GM12878 (cell line): ENCODE measurements around the gene AKAP13. TPM values are rescaled to one million over a fixed set of nuclear protein-coding genes. Genes with fewer than 3 reads are reported as not detected.

Experiments
- ATAC-seq: fragments of 200-7000 bp; cut with Tn5 transposase; 3 replicates; pipeline ENCODE4 v1.9.1; 2020; ENCODE audit warnings: mild to moderate bottlenecking, moderate library complexity
- BruUV-seq: library from RNA; stranded (reverse); fragments of 400-500 nt; replicated peaks from 2 replicates; lab custom pipeline; 2021; lab: Mats Ljungman, UMichigan
- CTCF ChIA-PET: fragments of 300-600 bp; sonication (Branson Sonifier 250); formaldehyde crosslinking; extraction: SDS; loops from one replicate; lab custom pipeline; 2021; ENCODE audit warnings: inconsistent platforms; lab: Yijun Ruan, JAX
- POLR2A ChIA-PET: fragments of 350-600 bp; formaldehyde crosslinking; extraction: SDS; loops from one replicate; lab custom pipeline; 2021; ENCODE audit warnings: inconsistent platforms; lab: Charles Lee
- RAD21 ChIA-PET: fragments of 300-600 bp; sonication (Branson Sonifier 250); formaldehyde crosslinking; loops from one replicate; lab custom pipeline; 2023; ENCODE audit warnings: antibody characterized with exemption; ENCODE audit not compliant: unreplicated experiment; lab: Charles Lee
- SMC1A ChIA-PET: fragments of 300-600 bp; sonication (Branson Sonifier 250); formaldehyde crosslinking; loops from one replicate; lab custom pipeline; 2023; ENCODE audit not compliant: unreplicated experiment, uncharacterized antibody; lab: Charles Lee
- DNase-seq: peaks from one replicate; pipeline ENCODE4 v3.0.0-alpha.2; 2011; ENCODE audit warnings: low read depth, low spot score
- FAIRE-seq: peaks from 3 replicates; lab custom pipeline; 2011; peaks lifted over from hg19 to GRCh38; lab: Jason Lieb, UNC
- H2AFZ ChIP-seq: 2 replicates; pipeline ENCODE4 v1.6.0; 2011; ENCODE audit warnings: low read depth, low read length, control low read depth; ENCODE audit not compliant: control insufficient read depth
- H3K27ac ChIP-seq: 2 replicates; pipeline ENCODE4 v1.5.1; 2011; ENCODE audit warnings: control low read depth; ENCODE audit not compliant: control insufficient read depth, insufficient read depth
- H3K27me3 ChIP-seq, 2 experiments: replicated peaks in 1 of 2; 2 replicates each; pipeline versions ENCODE4 v1.6.0 to v1.6.1; 2011; ENCODE audit warnings: low read length in 1 of 2; ENCODE audit not compliant: control insufficient read depth in 2 of 2, insufficient read depth in 2 of 2
- H3K36me3 ChIP-seq, 2 experiments: 2 replicates each; pipeline ENCODE4 v1.5.1; 2011; ENCODE audit warnings: low read length in 1 of 2; ENCODE audit not compliant: control insufficient read depth in 2 of 2, insufficient read depth in 2 of 2
- H3K4me1 ChIP-seq: 2 replicates; pipeline ENCODE4 v1.6.1; 2011; ENCODE audit warnings: mild to moderate bottlenecking, low read length, moderate library complexity, mixed read lengths; ENCODE audit not compliant: control insufficient read depth, insufficient read depth
- H3K4me2 ChIP-seq: 2 replicates; pipeline ENCODE4 v1.6.0; 2011; ENCODE audit warnings: control low read depth; ENCODE audit not compliant: control insufficient read depth, insufficient read depth
- H3K4me3 ChIP-seq: fragments of 200-600 bp; sonication (generic); 2 replicates; pipeline ENCODE4 v1.5.1; 2016
- H3K79me2 ChIP-seq: 2 replicates; pipeline ENCODE4 v1.6.0; 2011; ENCODE audit warnings: low read length; ENCODE audit not compliant: control insufficient read depth, insufficient read depth
- H3K9ac ChIP-seq: 2 replicates; pipeline ENCODE4 v1.8.0; 2011; ENCODE audit warnings: low read length, control low read depth, mixed read lengths; ENCODE audit not compliant: control insufficient read depth, insufficient read depth
- H3K9me3 ChIP-seq: replicated peaks from 3 replicates; pipeline ENCODE4 v1.5.1; 2011; ENCODE audit warnings: mild to moderate bottlenecking, low read length; ENCODE audit not compliant: control insufficient read depth, insufficient read depth
- H4K20me1 ChIP-seq: 2 replicates; pipeline ENCODE4 v1.6.0; 2011; ENCODE audit not compliant: control insufficient read depth, insufficient read depth
- STAT1 ChIP-seq: fragments of 450-650 bp; conservative IDR thresholded peaks from 2 replicates; pipeline ENCODE4 v1.6.1; 2014; ENCODE audit warnings: antibody characterized with exemption, mild to moderate bottlenecking
- WGBS: methylation state at CpG from one replicate; pipeline ENCODE4 v1.1.6; 2016; ENCODE audit warnings: low lambda C conversion rate; ENCODE audit not compliant: insufficient replicate concordance, insufficient coverage; ENCODE audit errors: missing lambda C conversion rate; 5-methylcytosine and 5-hydroxymethylcytosine counted together
- in situ Hi-C: fragments of 300-500 bp; cut with MboI; formaldehyde crosslinking; loops from 9 replicates; pipeline ENCODE4 v1.14.3; 2018; ENCODE audit warnings: mixed read lengths
- intact Hi-C: fragments of 100-400 bp; cut with micrococcal nuclease; formaldehyde crosslinking; loops from one replicate; pipeline ENCODE4 v1.14.2; 2022; ENCODE audit not compliant: unreplicated experiment
- polyA plus RNA-seq, 11 experiments: library from polyadenylated mRNA; depleted of rRNA in 4 of 11; unstranded in 6 of 11; stranded (reverse) in 5 of 11; fragments of >200 nt; fragmentation: Nextera tagmentation in 4 of 11; fragmentation: Illumina TruSeq in 1 of 11; extraction: Ambion mirVana in 4 of 11; extraction: Trizol in 1 of 11; gene quantifications; 1 replicate in 1 of 11; 2 replicates in 10 of 11; pipeline versions ENCODE4 v1.2.1 to v1.2.3, GENCODE V29; 2011 to 2016; ENCODE audit warnings: inconsistent platforms in 2 of 11, missing spikeins in 2 of 11, low read depth in 1 of 11
- total RNA-seq, 4 experiments: library from RNA; depleted of rRNA in 3 of 4; stranded (reverse); fragments of >200 nt in 3 of 4; fragmentation: Illumina TruSeq in 1 of 4; extraction: Trizol in 1 of 4; gene quantifications; 2 replicates each; pipeline versions ENCODE4 v1.2.1 to v1.2.3, GENCODE V29; 2013 to 2021
- TF ChIP-seq, protein P1 (sequence below): fragments of 450-650 bp; IDR thresholded peaks from 2 replicates; pipeline ENCODE4 v1.6.1; 2016; ENCODE audit warnings: mild to moderate bottlenecking, moderate library complexity, borderline replicate concordance

AKAP13 gene
- total and polyA plus RNA-seq, 10 of the 15 experiments (the other 5 are each of a cell fraction or from before 2014, with no cell fraction given): 14.4 to 74.9 (median 55.1) TPM

GRCh38 chr15:85507114-85507513 is 126.7 kb downstream of the AKAP13 start:
- Histone ChIP-seq H3K4me3 (no peak overlapping the region), H2AFZ (no peak overlapping the region), H3K27me3 (no peaks in the 10 kb centered on the region), H3K36me3 (no peaks in the 10 kb centered on the region), H3K79me2 (peaks cover 15% of the 10 kb centered on the region), H3K4me2 (no peak overlapping the region), H3K4me1 (peaks cover 4% of the 10 kb centered on the region), H3K27ac (no peak overlapping the region), H4K20me1 (no peaks in the 10 kb centered on the region; the same call in 1 of the 2 replicates), H3K9me3 (no peaks in the 10 kb centered on the region), H3K9ac (no peak overlapping the region)
- ChIA-PET CTCF (interaction anchor here (0.6 to 10.4 kb wide), 4 partner anchors 20 to 223 kb away, joined by 3 to 170 read pairs (median 49); no protein-coding TSS in a partner anchor), RAD21 (interaction anchor here (0.7 to 7.9 kb wide), 5 partner anchors 19 to 210 kb away, joined by 3 to 75 read pairs (median 18); no protein-coding TSS in a partner anchor), POLR2A (no interaction called here), SMC1A (interaction anchor here (1.0 to 11.7 kb wide), 4 partner anchors 19 to 211 kb away, joined by 3 to 147 read pairs (median 12); no protein-coding TSS in a partner anchor)
- BruUV-seq: no TSS peak
- TF ChIP-seq, protein P1, sequence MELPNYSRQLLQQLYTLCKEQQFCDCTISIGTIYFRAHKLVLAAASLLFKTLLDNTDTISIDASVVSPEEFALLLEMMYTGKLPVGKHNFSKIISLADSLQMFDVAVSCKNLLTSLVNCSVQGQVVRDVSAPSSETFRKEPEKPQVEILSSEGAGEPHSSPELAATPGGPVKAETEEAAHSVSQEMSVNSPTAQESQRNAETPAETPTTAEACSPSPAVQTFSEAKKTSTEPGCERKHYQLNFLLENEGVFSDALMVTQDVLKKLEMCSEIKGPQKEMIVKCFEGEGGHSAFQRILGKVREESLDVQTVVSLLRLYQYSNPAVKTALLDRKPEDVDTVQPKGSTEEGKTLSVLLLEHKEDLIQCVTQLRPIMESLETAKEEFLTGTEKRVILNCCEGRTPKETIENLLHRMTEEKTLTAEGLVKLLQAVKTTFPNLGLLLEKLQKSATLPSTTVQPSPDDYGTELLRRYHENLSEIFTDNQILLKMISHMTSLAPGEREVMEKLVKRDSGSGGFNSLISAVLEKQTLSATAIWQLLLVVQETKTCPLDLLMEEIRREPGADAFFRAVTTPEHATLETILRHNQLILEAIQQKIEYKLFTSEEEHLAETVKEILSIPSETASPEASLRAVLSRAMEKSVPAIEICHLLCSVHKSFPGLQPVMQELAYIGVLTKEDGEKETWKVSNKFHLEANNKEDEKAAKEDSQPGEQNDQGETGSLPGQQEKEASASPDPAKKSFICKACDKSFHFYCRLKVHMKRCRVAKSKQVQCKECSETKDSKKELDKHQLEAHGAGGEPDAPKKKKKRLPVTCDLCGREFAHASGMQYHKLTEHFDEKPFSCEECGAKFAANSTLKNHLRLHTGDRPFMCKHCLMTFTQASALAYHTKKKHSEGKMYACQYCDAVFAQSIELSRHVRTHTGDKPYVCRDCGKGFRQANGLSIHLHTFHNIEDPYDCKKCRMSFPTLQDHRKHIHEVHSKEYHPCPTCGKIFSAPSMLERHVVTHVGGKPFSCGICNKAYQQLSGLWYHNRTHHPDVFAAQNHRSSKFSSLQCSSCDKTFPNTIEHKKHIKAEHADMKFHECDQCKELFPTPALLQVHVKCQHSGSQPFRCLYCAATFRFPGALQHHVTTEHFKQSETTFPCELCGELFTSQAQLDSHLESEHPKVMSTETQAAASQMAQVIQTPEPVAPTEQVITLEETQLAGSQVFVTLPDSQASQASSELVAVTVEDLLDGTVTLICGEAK: peak; percentile 81
- no peak for TF ChIP-seq STAT1
- DNase-seq (no peak), FAIRE-seq (no peak), ATAC-seq (no peak)
- in situ Hi-C loops (no loop called here), intact Hi-C loops (no loop called here)
- WGBS: 89% methylated on average over 2 of the region's 2 CpGs
